ENCODE measurements around the gene CHDH. TPM values are rescaled to one million over a fixed set of nuclear protein-coding genes. Genes with fewer than 3 reads are reported as not detected.

The CHDH gene
- total and polyA plus RNA-seq, 2 donors (not counting 1 experiment from before 2014, with no cell fraction given) = 0.03 to 0.37 TPM

DNA sequence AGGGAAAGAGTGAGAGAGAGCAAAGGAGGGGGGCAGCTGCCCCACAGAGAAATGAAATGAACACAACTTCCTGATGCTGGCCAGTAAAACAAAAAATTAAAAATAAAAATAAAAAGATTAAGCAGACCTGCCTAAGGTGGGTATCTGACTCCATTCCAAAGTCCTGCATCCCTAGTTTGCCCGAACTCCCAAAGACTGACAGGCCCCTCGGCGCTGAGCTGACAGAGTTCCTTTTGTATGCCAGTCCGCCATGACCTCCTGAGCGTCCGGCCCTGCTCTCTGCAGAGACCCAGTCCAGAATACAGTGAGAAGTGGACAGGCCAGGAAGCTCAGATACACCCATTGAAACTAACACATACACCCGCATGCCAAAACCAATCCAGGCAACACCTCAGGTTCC, 54.9 kb downstream of the CHDH start:
- 91% methylated on average over 7 of the region's 7 CpGs for WGBS (ENCODE audit: insufficient coverage)
- no peaks in the 10 kb centered on the region for H3K9me3 Mint-ChIP-seq (ENCODE audit: insufficient read depth)
- H3K27me3 Mint-ChIP-seq = peaks cover 10% of the 10 kb centered on the region
- ATAC-seq (ENCODE audit: low read depth) (no peak), DNase-seq (no peak)
- Histone ChIP-seq H3K36me3 (replicated peaks in 1 of 2; ENCODE audit: control extremely low read depth in 1 of 2, control insufficient read depth in 1 of 2, extremely low read depth in 1 of 2, insufficient read depth in 2 of 2, low read length in 1 of 2) (no peaks in the 10 kb centered on the region), H3K9me3 (ENCODE audit: control extremely low read depth in 1 of 3, control insufficient read depth in 2 of 3, insufficient read depth in 1 of 3, low read length in 2 of 3) (no peaks in the 10 kb centered on the region), H2AFZ (ENCODE audit: insufficient read depth, low read depth, low read length, poor library complexity, severe bottlenecking) (no peak overlapping the region), H3K4me2 (replicated peaks; ENCODE audit: low read depth, low read length, poor library complexity, severe bottlenecking) (no peak overlapping the region), H3K4me1 (ENCODE audit: control insufficient read depth in 2 of 2, insufficient read depth in 2 of 2, low read length in 2 of 2) (no peaks in the 10 kb centered on the region), H3K27ac (ENCODE audit: low read length in 2 of 2) (no peak overlapping the region), H3K4me3 (ENCODE audit: control extremely low read depth in 1 of 5, extremely low read depth in 1 of 5, insufficient read depth in 1 of 5, low read depth in 2 of 5, low read length in 4 of 5) (no peak overlapping the region), H3K9ac (ENCODE audit: low read length) (no peak overlapping the region), H3K79me2 (ENCODE audit: control insufficient read depth, insufficient read depth, low read length) (no peaks in the 10 kb centered on the region), H4K20me1 (ENCODE audit: control insufficient read depth, insufficient read depth, low read length, poor library complexity, severe bottlenecking) (no peaks in the 10 kb centered on the region), H3K27me3 (replicated peaks in 1 of 4; ENCODE audit: control extremely low read depth in 1 of 4, control insufficient read depth in 3 of 4, insufficient read depth in 4 of 4, low read length in 3 of 4) (no peaks in the 10 kb centered on the region)
- no peaks in the 10 kb centered on the region for H3K4me1 Mint-ChIP-seq
- intact Hi-C loops (cut with micrococcal nuclease) = no loop called here
- H3K4me3 Mint-ChIP-seq = no peak overlapping the region
- TF ChIP-seq, protein P1, sequence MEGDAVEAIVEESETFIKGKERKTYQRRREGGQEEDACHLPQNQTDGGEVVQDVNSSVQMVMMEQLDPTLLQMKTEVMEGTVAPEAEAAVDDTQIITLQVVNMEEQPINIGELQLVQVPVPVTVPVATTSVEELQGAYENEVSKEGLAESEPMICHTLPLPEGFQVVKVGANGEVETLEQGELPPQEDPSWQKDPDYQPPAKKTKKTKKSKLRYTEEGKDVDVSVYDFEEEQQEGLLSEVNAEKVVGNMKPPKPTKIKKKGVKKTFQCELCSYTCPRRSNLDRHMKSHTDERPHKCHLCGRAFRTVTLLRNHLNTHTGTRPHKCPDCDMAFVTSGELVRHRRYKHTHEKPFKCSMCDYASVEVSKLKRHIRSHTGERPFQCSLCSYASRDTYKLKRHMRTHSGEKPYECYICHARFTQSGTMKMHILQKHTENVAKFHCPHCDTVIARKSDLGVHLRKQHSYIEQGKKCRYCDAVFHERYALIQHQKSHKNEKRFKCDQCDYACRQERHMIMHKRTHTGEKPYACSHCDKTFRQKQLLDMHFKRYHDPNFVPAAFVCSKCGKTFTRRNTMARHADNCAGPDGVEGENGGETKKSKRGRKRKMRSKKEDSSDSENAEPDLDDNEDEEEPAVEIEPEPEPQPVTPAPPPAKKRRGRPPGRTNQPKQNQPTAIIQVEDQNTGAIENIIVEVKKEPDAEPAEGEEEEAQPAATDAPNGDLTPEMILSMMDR (IDR thresholded peaks at IDR 0.05) = no peak
- TF ChIP-seq EZH2 (IDR thresholded peaks at IDR 0.05; ENCODE audit: borderline replicate concordance, insufficient read depth, low read depth, low read length, poor library complexity, severe bottlenecking) = no peak
- ChIA-PET CTCF (no interaction called here), POLR2A (no interaction called here)
- H3K27ac Mint-ChIP-seq = no peak overlapping the region

GRCh38 chr3:53790470-53790869, 55.7 kb downstream of the CHDH start:
- Mint-ChIP-seq H3K4me1 (no peaks in the 10 kb centered on the region), H3K27me3 (peaks cover 10% of the 10 kb centered on the region), H3K9me3 (ENCODE audit: insufficient read depth) (no peaks in the 10 kb centered on the region), H3K4me3 (no peak overlapping the region), H3K27ac (no peak overlapping the region)
- no peaks in the 10 kb centered on the region for H3K27me3 ChIP-seq (replicated peaks in 1 of 4; ENCODE audit: control extremely low read depth in 1 of 4, control insufficient read depth in 3 of 4, insufficient read depth in 4 of 4, low read length in 3 of 4)
- H3K9me3 ChIP-seq (ENCODE audit: control extremely low read depth in 1 of 3, control insufficient read depth in 2 of 3, insufficient read depth in 1 of 3, low read length in 2 of 3) = no peaks in the 10 kb centered on the region
- H3K79me2 ChIP-seq (ENCODE audit: control insufficient read depth, insufficient read depth, low read length) = no peaks in the 10 kb centered on the region
- no peak overlapping the region for H3K9ac ChIP-seq (ENCODE audit: low read length)
- no peak for DNase-seq
- TF ChIP-seq, protein P1 (IDR thresholded peaks at IDR 0.05) = no peak
- no peak for TF ChIP-seq EZH2 (IDR thresholded peaks at IDR 0.05; ENCODE audit: borderline replicate concordance, insufficient read depth, low read depth, low read length, poor library complexity, severe bottlenecking)
- H3K36me3 ChIP-seq (replicated peaks in 1 of 2; ENCODE audit: control extremely low read depth in 1 of 2, control insufficient read depth in 1 of 2, extremely low read depth in 1 of 2, insufficient read depth in 2 of 2, low read length in 1 of 2) = no peaks in the 10 kb centered on the region
- intact Hi-C loops (cut with micrococcal nuclease) = no loop called here
- no peaks in the 10 kb centered on the region for H4K20me1 ChIP-seq (ENCODE audit: control insufficient read depth, insufficient read depth, low read length, poor library complexity, severe bottlenecking)
- H3K4me1 ChIP-seq (ENCODE audit: control insufficient read depth in 2 of 2, insufficient read depth in 2 of 2, low read length in 2 of 2) = no peaks in the 10 kb centered on the region
- ChIA-PET POLR2A (no interaction called here), CTCF (no interaction called here)
- WGBS (ENCODE audit: insufficient coverage) = no CpG with 5 or more reads among the region's 5 CpGs
- H3K27ac ChIP-seq (ENCODE audit: low read length in 2 of 2) = no peak overlapping the region
- H3K4me3 ChIP-seq (ENCODE audit: control extremely low read depth in 1 of 5, extremely low read depth in 1 of 5, insufficient read depth in 1 of 5, low read depth in 2 of 5, low read length in 4 of 5) = no peak overlapping the region
- H2AFZ ChIP-seq (ENCODE audit: insufficient read depth, low read depth, low read length, poor library complexity, severe bottlenecking) = no peak overlapping the region
- no peak overlapping the region for H3K4me2 ChIP-seq (replicated peaks; ENCODE audit: low read depth, low read length, poor library complexity, severe bottlenecking)
- ATAC-seq (ENCODE audit: low read depth) = no peak

Data from B cell (primary cell).